Glomerular visceral epithelial cell (primary cell): ENCODE results near the gene RPS6KA4.
"Not testable (repeated sequence)": the region's sequence is repeated elsewhere in the genome, so short reads cannot be mapped to it uniquely, and the experiment has no call there.

ENCODE experiments used
- DNase-seq: peaks from one replicate; pipeline ENCODE4 v3.0.0-alpha.2; 2016; ENCODE audit errors: extremely low spot score

RPS6KA4 gene

DNA sequence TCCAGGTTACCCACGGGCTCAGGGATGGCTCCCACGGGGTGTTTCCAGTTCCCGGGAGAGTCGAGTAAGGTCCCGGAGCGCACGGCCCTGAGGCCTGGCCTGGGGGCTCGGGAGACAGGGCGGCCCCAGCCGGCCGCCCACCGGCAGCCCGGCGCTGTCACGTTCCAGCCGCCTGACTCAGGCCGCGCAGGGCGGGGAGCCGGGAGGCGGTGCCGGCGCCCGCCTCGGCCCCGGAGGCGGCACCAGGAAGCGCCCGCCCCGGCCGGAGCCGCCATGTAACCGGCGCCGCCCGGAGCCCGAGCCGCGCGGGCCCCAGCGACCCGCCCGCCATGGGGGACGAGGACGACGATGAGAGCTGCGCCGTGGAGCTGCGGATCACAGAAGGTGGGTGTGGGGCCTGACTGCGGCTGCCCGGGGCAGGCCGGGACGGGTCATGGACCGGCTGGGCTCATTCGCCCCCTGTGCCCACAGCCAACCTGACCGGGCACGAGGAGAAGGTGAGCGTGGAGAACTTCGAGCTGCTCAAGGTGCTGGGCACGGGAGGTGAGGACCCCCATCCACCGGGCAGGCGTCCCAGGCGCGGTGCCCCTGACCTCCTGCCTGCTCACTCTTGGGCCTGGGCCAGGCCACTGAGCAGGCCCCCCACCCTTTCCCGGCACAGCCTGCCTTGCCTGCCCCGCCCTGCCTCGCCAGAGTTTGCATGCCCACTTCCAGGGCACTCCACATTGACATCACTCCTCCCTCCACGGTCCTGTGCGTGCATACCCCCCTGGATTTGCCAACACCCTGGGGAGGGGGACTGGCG, at the start of gene RPS6KA4:
TSS of gene RPS6KA4 (plus strand) at position 256 of the 805 bp plus-strand sequence. CDS start at position 330, 74 bp downstream.
- DNase-seq, result peak; percentile 64

DNA sequence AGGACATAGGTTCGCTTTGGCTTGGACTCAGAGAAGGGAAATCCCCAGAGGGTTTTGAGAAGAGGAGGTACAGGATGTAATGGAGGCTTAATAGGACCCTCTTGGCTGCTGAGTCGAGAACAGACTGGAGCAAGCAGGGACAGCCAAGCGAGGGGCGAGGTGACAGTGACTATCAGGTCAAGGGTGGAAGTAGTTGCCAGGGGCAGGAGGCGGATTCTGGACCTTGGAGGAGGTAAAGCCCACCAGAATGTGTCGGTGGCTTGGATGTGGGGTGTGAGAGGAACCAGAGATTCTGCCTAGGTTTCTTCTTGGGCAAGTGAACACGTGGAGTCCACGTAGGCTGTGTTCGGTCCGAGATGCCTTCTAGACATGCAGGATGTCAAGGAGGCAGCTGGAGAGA, 46.0 kb upstream of the RPS6KA4 start:
- no peak for DNase-seq

- no peak for DNase-seq
Measured at GRCh38 chr11:64313491-64314145, 45.3 kb upstream of the RPS6KA4 start.

DNA sequence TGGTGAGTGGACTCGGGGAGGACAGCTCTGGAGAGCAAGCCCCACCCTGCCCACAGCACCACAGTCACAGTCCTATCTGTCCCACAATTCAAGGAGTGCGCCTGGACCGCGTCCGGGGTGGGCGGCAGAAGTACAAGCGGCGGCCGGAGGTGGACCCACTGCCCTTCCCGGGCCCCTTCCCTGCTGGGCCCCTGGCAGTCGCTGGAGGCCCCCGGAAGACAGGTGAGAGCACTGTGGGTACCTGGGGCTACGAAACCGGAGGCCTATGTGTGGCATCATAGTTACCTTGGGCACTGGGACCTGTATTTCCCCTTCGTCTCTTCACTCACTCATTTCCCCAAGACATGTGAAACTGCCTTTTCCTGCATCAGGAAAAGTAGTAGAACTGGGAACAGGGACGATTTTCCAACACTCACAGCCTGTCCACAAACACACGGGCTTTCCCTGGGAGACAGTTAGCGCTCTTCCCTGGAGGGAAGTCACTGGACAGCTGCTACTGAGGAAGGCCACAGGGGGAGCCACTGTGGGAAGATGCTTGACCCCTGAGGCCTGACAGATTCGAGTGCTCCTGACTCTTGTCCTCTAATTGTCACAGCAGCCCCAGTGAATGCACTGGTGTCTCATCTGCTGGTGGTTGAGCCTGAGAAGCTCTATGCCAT, 44.7 kb upstream of the RPS6KA4 start:
- no peak for DNase-seq

- DNase-seq, result no peak
Measured at GRCh38 chr11:64314805-64315561, 44.0 kb upstream of the RPS6KA4 start.

DNA sequence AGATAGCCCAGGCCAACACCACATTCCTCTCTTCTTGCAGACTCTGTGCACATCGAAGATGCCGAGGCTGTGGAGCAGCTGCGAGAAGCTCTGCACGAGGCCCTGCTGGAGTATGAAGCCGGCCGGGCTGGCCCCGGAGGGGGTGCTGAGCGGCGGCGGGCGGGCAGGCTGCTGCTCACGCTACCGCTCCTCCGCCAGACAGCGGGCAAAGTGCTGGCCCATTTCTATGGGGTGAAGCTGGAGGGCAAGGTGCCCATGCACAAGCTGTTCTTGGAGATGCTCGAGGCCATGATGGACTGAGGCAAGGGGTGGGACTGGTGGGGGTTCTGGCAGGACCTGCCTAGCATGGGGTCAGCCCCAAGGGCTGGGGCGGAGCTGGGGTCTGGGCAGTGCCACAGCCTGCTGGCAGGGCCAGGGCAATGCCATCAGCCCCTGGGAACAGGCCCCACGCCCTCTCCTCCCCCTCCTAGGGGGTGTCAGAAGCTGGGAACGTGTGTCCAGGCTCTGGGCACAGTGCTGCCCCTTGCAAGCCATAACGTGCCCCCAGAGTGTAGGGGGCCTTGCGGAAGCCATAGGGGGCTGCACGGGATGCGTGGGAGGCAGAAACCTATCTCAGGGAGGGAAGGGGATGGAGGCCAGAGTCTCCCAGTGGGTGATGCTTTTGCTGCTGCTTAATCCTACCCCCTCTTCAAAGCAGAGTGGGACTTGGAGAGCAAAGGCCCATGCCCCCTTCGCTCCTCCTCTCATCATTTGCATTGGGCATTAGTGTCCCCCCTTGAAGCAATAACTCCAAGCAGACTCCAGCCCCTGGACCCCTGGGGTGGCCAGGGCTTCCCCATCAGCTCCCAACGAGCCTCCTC, 43.1 kb upstream of the RPS6KA4 start:
- DNase-seq, result not testable (repeated sequence)

DNA sequence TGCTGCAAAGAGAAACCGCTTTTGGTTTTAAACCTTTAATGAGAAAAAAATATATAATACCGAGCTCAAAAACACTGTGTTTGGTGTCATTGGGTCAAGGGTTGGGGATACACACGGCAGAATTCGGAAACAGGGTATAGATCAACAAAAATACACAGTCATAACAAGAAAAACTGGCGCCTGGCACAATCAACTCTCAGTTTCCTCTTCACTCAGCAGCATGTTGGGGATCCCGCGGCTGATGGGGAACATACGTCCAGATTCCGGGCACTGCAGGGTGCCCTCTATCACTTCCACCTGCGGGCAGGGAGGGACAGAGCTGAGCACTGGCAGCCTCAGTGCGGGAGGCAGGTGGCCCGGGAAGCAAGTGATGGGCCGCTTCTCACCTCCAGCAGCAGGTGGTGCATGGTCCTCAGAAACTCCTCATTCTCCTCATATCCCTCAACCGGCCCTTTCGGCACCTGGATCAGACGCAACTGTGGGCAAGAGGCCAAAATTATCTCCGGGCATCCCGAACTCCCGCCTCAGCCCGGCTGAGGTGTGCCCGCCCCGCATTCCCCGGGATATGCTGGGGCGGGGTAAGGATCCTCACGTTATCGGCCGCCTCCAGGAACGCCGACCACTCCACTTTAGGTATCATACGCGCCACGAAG, 42.2 kb upstream of the RPS6KA4 start:
- peak; percentile 53 for DNase-seq

GRCh38 chr11:64317325-64317960, 41.5 kb upstream of the RPS6KA4 start, which contains the start of gene TRMT112:
TRMT112 (minus strand) TSS chr11:64317559; CDS start chr11:64317526, 33 bp downstream.
- DNase-seq, result peak; percentile 99

DNA sequence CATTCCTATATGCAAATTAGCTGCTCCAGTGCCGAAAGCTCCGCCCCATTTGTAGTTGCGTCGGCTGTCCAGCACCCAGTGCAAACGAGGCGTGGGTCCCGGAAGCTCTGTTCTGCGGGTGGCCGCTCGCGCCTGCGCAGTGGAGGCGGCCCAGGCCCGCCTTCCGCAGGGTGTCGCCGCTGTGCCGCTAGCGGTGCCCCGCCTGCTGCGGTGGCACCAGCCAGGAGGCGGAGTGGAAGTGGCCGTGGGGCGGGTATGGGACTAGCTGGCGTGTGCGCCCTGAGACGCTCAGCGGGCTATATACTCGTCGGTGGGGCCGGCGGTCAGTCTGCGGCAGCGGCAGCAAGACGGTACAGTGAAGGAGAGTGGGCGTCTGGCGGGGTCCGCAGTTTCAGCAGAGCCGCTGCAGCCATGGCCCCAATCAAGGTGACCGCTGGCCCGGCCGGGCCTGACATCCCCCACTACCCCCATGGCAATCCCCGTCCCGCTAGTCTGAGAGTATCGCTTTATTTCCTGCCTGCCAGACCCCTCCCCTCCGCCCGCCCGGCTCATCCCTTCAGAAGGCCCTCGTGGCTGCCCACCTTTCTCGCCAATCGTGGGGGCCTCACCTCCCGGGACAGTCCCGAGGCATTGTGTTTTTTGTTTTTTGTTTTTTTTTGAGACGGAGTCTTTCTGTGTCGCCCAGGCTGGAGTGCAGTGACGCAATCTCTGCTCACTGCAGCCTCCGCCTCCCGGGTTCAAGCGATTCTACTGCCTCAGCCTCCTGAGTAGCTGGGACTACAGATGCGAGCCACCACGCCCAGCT, 40.8 kb upstream of the RPS6KA4 start, which contains the start of gene PRDX5:
TSS of gene PRDX5 (plus strand) at position 161 of the 805 bp plus-strand sequence. CDS start at position 256, 95 bp downstream.
- peak; percentile 97 for DNase-seq

- DNase-seq, result no peak
Measured at GRCh38 chr11:64318766-64319761, 39.9 kb upstream of the RPS6KA4 start.

DNA sequence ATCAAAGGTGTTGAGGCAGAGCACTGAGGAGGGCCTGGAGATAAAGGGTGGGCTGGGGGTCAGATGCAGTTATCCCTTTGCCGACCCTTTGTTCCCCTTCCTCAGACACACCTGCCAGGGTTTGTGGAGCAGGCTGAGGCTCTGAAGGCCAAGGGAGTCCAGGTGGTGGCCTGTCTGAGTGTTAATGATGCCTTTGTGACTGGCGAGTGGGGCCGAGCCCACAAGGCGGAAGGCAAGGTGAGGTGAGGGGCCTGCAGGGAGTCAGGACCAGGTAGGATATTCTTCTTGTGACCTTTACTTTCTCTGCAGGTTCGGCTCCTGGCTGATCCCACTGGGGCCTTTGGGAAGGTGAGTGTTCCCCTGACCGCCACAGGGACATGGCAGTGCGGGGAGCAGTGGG, 38.4 kb upstream of the RPS6KA4 start:
- DNase-seq, result no peak

- no peak for DNase-seq
Measured at GRCh38 chr11:64321026-64321425, 37.9 kb upstream of the RPS6KA4 start.

GRCh38 chr11:64321533-64321932, 37.4 kb upstream of the RPS6KA4 start:
- peak; percentile 67 for DNase-seq

DNA sequence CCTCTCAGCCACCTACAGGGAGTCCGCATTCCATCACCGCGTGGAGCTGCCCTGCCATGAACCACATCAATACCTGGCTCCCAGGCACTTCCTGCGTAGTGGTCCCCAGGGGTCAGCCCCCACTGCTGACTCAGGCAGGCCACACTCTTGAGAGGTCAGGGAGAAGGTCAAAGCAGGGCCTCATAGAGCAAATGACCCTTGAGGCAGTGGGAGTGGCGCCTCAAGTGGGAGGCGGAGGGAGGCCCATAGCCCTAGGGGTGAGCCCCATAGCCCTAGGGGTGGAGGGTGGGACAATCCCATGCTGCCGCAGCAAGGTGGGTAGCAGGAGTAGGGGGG, 36.1 kb upstream of the RPS6KA4 start:
- DNase-seq, result no peak

DNA sequence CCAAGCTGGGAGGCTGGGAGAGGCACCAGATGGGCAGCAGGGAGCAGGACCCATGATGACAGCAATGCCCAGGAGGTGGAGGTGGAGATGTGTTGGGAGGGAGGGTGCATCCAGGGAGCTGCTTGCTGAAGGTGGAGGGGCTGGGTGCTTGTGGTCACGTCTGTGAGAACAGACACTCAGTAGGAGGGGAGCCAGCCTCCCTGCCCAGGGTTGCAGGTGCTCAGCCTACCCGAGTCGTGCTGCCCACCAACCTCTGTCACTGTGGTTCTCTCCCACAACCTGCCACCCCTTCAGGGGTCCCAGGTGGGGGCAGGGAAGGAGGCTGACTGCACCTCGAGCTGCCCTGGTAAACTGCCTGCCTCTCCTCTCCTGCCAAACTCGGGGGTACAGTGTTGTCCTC, 35.6 kb upstream of the RPS6KA4 start:
- no peak for DNase-seq

- DNase-seq, result not testable (repeated sequence)
Measured at GRCh38 chr11:64323984-64324383, 35.0 kb upstream of the RPS6KA4 start.

GRCh38 chr11:64324692-64325469, 34.1 kb upstream of the RPS6KA4 start:
- DNase-seq, result no peak
